Astrocyte of the spinal cord (primary cell): ENCODE measurements around the gene DGKH.

ENCODE experiments used
- DNase-seq: peaks from one replicate; pipeline ENCODE4 v3.0.0; 2011; ENCODE audit warnings: low read depth, low spot score
- H3K4me3 ChIP-seq: 2 replicates; pipeline ENCODE4 v1.5.1; 2011; ENCODE audit warnings: low read depth, mild to moderate bottlenecking, low read length, moderate library complexity
- CTCF ChIP-seq: IDR thresholded peaks from 2 replicates; pipeline ENCODE4 v1.5.1; 2012; ENCODE audit warnings: low read depth, mild to moderate bottlenecking, low read length, inconsistent platforms
- in situ Hi-C: cut with HindIII; loops from 2 replicates; pipeline ENCODE4 v1.10.0; 2017; ENCODE audit warnings: low sequenced_read_pairs

Gene DGKH

GRCh38 chr13:42168496-42168895 is 120.0 kb downstream of the DGKH start:
- DNase-seq: no peak
- in situ Hi-C loops: no loop called here
- TF ChIP-seq CTCF: no peak
- H3K4me3 ChIP-seq: no peak overlapping the region

- no peak for DNase-seq
- no peak for TF ChIP-seq CTCF
- in situ Hi-C loops: no loop called here
- no peak overlapping the region for H3K4me3 ChIP-seq
Observed at GRCh38 chr13:42170029-42170428, 121.6 kb downstream of the DGKH start.

- in situ Hi-C loops: no loop called here
- DNase-seq: no peak
- H3K4me3 ChIP-seq: no peak overlapping the region
- no peak for TF ChIP-seq CTCF
Observed at GRCh38 chr13:42173789-42174343, 125.4 kb downstream of the DGKH start.

- TF ChIP-seq CTCF: no peak
- in situ Hi-C loops: no loop called here
- H3K4me3 ChIP-seq: no peak overlapping the region
- no peak for DNase-seq
Observed at GRCh38 chr13:42174344-42175162, 126.1 kb downstream of the DGKH start.

DNA sequence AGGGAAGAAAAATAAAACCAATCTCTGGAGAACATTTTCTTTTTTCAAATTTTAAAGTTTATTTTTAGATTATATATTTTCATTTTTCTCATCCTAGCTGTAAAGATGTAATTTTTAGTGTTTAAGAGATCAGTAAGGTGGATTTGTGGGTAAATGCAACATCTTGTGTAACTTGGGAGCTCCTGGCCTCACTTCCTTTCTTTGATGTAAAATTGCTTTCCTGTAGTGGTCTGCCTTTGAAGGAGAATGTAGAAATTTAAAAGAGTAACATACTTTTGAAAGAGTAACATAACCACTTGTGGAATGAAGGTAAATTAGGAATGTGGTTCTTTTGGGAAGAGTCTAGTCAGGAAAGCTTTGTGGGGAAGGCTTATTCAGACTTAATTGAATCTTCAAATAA is 127.8 kb downstream of the DGKH start:
- no peak for DNase-seq
- in situ Hi-C loops: no loop called here
- H3K4me3 ChIP-seq: no peak overlapping the region
- TF ChIP-seq CTCF: no peak

- no peak for TF ChIP-seq CTCF
- in situ Hi-C loops: no loop called here
- H3K4me3 ChIP-seq: no peak overlapping the region
- DNase-seq: no peak
Observed at GRCh38 chr13:42177189-42177588, 128.7 kb downstream of the DGKH start.
